Dendritic cell treated with granulocyte-macrophage colony-stimulating factor and Interleukin-4, amounts not matched to agents 40 ng/mL and 50 ng/mL, for 4 days (primary cell): ENCODE measurements around the gene TSR3.
A peak's percentile ranks its signal among the peaks of the same experiment; 100 is the strongest.

ENCODE experiments used
- H3K27ac Mint-ChIP-seq: one replicate; pipeline ENCODE4 v1.8.0; 2022; ENCODE audit warnings: mild to moderate bottlenecking, mixed read lengths
- H3K27me3 Mint-ChIP-seq: one replicate; pipeline ENCODE4 v1.8.0; 2022; ENCODE audit warnings: mild to moderate bottlenecking, mixed read lengths
- H3K36me3 Mint-ChIP-seq: one replicate; pipeline ENCODE4 v1.8.0; 2022; ENCODE audit warnings: low read depth, mixed read lengths
- H3K4me1 Mint-ChIP-seq: one replicate; pipeline ENCODE4 v1.8.0; 2022; ENCODE audit warnings: low read depth, mixed read lengths
- H3K4me3 Mint-ChIP-seq: one replicate; pipeline ENCODE4 v1.8.0; 2022; ENCODE audit warnings: mild to moderate bottlenecking, moderate library complexity, mixed read lengths
- H3K9me3 Mint-ChIP-seq: one replicate; pipeline ENCODE4 v1.8.0; 2022; ENCODE audit warnings: mixed read lengths
- intact Hi-C: fragments of 100-400 bp; cut with micrococcal nuclease; formaldehyde crosslinking; loops from one replicate; pipeline ENCODE4 v1.15.0; 2022

The TSR3 gene

GRCh38 chr16:1313721-1314369, 37.8 kb downstream of the TSR3 start:
- H3K9me3 Mint-ChIP-seq = no peaks in the 10 kb centered on the region
- no peak overlapping the region for H3K4me3 Mint-ChIP-seq
- H3K4me1 Mint-ChIP-seq = peaks cover 34% of the 10 kb centered on the region
- peaks cover 89% of the 10 kb centered on the region for H3K36me3 Mint-ChIP-seq
- intact Hi-C loops = loop anchor here (5.0 to 10.0 kb wide), 2 partner anchors 38 to 91 kb away; partner anchors contain the start of genes GNPTG and TSR3
- no peak overlapping the region for H3K27ac Mint-ChIP-seq
- H3K27me3 Mint-ChIP-seq = no peaks in the 10 kb centered on the region

DNA sequence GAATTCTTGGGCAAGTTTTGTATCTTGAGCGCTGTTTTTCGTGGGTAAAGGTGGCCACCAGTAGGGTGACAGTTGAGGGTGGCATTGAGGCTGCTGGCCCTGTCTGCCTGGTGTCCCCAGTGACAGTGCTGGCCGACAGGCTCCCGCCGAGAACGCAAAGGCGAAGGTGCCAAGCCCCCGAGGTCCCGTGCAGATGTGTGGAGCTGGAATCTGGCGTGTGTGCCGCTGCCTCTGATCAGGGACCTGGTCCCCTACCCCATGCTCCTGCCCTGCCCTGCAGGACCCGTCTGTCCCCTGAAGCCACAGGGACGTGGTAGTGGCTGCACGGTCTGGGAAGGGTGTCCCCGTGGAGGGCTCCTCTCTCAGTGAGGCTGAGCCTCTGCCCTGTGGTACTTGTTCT, 38.8 kb downstream of the TSR3 start:
- no peak overlapping the region for H3K27ac Mint-ChIP-seq
- peaks cover 40% of the 10 kb centered on the region for H3K4me1 Mint-ChIP-seq
- intact Hi-C loops = loop anchor here (5.0 to 10.0 kb wide), 2 partner anchors 39 to 92 kb away; partner anchors contain the start of genes GNPTG and TSR3

GRCh38 chr16:1312467-1312816, 39.2 kb downstream of the TSR3 start:
- Mint-ChIP-seq H3K27me3 (no peaks in the 10 kb centered on the region), H3K9me3 (no peaks in the 10 kb centered on the region), H3K4me3 (no peak overlapping the region), H3K4me1 (peaks cover 41% of the 10 kb centered on the region), H3K36me3 (peaks cover 75% of the 10 kb centered on the region), H3K27ac (no peak overlapping the region)
- intact Hi-C loops = loop anchor here (5.0 to 10.0 kb wide), 2 partner anchors 40 to 92 kb away; partner anchors contain the start of genes GNPTG and TSR3

More for the DNA sequence above, 38.8 kb downstream of the TSR3 start:
- Mint-ChIP-seq H3K36me3 (peaks cover 80% of the 10 kb centered on the region), H3K4me3 (no peak overlapping the region), H3K27me3 (no peaks in the 10 kb centered on the region), H3K9me3 (no peaks in the 10 kb centered on the region)

GRCh38 chr16:1311738-1312466, 39.8 kb downstream of the TSR3 start:
- peaks cover 70% of the 10 kb centered on the region for H3K36me3 Mint-ChIP-seq
- H3K4me3 Mint-ChIP-seq = peak overlapping the region; percentile 96
- peaks cover 41% of the 10 kb centered on the region for H3K4me1 Mint-ChIP-seq
- peak overlapping the region; percentile 86 for H3K27ac Mint-ChIP-seq
- H3K9me3 Mint-ChIP-seq = no peaks in the 10 kb centered on the region
- intact Hi-C loops = loop anchor here (5.0 to 10.0 kb wide), 2 partner anchors 40 to 93 kb away; partner anchors contain the start of genes GNPTG and TSR3
- no peaks in the 10 kb centered on the region for H3K27me3 Mint-ChIP-seq

GRCh38 chr16:1311212-1311737, 40.4 kb downstream of the TSR3 start:
- intact Hi-C loops = loop anchor here (5.0 to 10.0 kb wide), 2 partner anchors 41 to 94 kb away; partner anchors contain the start of genes GNPTG and TSR3
- Mint-ChIP-seq H3K4me3 (peak overlapping the region; percentile 96), H3K9me3 (no peaks in the 10 kb centered on the region), H3K4me1 (peaks cover 46% of the 10 kb centered on the region), H3K27me3 (peaks cover 2% of the 10 kb centered on the region), H3K27ac (peak overlapping the region; percentile 86), H3K36me3 (peaks cover 63% of the 10 kb centered on the region)

- Mint-ChIP-seq H3K27ac (peak overlapping the region; percentile 86), H3K27me3 (peaks cover 3% of the 10 kb centered on the region), H3K36me3 (peaks cover 59% of the 10 kb centered on the region), H3K4me1 (peaks cover 50% of the 10 kb centered on the region), H3K4me3 (peak overlapping the region; percentile 96), H3K9me3 (no peaks in the 10 kb centered on the region)
- intact Hi-C loops = loop anchor here (5.0 to 10.0 kb wide), 2 partner anchors 41 to 94 kb away; partner anchors contain the start of genes GNPTG and TSR3
Observed at GRCh38 chr16:1310832-1311200, 40.9 kb downstream of the TSR3 start.

GRCh38 chr16:1309888-1310831, 41.5 kb downstream of the TSR3 start:
- intact Hi-C loops = loop anchor here (5.0 to 10.0 kb wide), 2 partner anchors 42 to 95 kb away; partner anchors contain the start of genes GNPTG and TSR3
- Mint-ChIP-seq H3K4me3 (peak overlapping the region; percentile 96), H3K27ac (peak overlapping the region; percentile 86), H3K4me1 (peaks cover 50% of the 10 kb centered on the region), H3K36me3 (peaks cover 52% of the 10 kb centered on the region), H3K9me3 (no peaks in the 10 kb centered on the region), H3K27me3 (peaks cover 3% of the 10 kb centered on the region)

GRCh38 chr16:1308977-1309885, 42.4 kb downstream of the TSR3 start, which contains the start of gene UBE2I:
UBE2I (plus strand) TSS chr16:1309636; CDS start chr16:1314031, 4,395 bp downstream.
- H3K27me3 Mint-ChIP-seq = peaks cover 3% of the 10 kb centered on the region
- peak within 1 kb of the TSS; percentile 99 for H3K27ac Mint-ChIP-seq
- peaks cover 59% of the 10 kb centered on the region for H3K4me1 Mint-ChIP-seq
- H3K36me3 Mint-ChIP-seq = peaks cover 43% of the 10 kb centered on the region
- peak within 1 kb of the TSS; percentile 96 for H3K4me3 Mint-ChIP-seq
- intact Hi-C loops = no loop called here
- no peaks in the 10 kb centered on the region for H3K9me3 Mint-ChIP-seq

DNA sequence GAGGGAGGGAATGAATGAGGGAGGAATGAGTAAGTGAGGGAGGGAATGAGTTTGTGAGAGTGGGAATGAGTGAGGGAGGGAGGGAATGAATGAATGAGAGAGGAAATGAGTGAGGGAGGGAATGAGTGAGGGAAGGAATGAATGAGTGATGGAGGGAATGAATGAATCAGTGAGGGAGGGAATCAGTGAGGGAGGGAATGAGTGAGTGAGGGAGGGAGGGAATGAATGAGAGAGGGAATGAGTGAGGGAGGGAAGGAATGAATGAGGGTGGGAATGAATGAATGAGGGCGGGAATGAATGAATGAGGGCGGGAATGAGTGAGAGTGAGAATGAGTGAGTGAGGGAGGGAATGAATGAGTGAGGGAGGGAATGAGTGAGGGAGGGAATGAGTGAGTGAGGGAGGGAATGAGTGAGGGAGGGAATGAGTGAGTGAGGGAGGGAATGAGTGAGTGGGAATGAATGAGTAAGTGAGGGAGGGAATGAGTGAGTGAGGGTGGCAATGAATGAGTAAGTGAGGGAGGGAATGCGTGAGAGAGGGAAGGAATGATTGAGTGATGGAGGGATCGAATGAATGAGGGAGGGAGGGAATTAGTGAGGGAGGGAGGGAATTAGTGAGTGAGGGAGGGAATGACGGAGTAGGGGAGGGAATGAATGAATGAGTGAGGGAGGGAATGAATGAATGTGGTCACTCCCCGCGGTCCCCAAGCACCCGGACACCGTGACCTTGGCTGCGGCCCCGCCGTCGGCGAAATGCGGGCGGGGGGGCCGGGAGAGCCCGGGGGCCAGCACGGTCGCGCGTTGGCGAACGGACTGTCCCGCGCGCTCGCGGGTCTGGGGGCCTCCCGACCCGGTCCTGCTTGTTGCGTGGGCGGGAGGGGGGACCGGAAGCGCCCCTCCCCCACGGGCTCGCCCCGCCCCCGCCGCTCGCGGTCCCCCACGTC, 43.4 kb downstream of the TSR3 start:
- H3K4me1 Mint-ChIP-seq = peaks cover 68% of the 10 kb centered on the region
- peak overlapping the region; percentile 84 for H3K4me3 Mint-ChIP-seq
- peaks cover 3% of the 10 kb centered on the region for H3K27me3 Mint-ChIP-seq
- no peaks in the 10 kb centered on the region for H3K9me3 Mint-ChIP-seq
- intact Hi-C loops = no loop called here
- peaks cover 34% of the 10 kb centered on the region for H3K36me3 Mint-ChIP-seq
- peak overlapping the region; percentile 99 for H3K27ac Mint-ChIP-seq

GRCh38 chr16:1306334-1306733, 45.3 kb downstream of the TSR3 start:
- no peaks in the 10 kb centered on the region for H3K9me3 Mint-ChIP-seq
- H3K4me3 Mint-ChIP-seq = no peak overlapping the region
- intact Hi-C loops = no loop called here
- H3K27me3 Mint-ChIP-seq = peaks cover 11% of the 10 kb centered on the region
- peaks cover 14% of the 10 kb centered on the region for H3K36me3 Mint-ChIP-seq
- H3K4me1 Mint-ChIP-seq = peaks cover 56% of the 10 kb centered on the region
- peak overlapping the region; percentile 55 for H3K27ac Mint-ChIP-seq

- no peaks in the 10 kb centered on the region for H3K9me3 Mint-ChIP-seq
- no peak overlapping the region for H3K4me3 Mint-ChIP-seq
- intact Hi-C loops = no loop called here
Observed at GRCh38 chr16:1305823-1306222, 45.9 kb downstream of the TSR3 start.

More at GRCh38 chr16:1305823-1306222, 45.9 kb downstream of the TSR3 start:
- peaks cover 10% of the 10 kb centered on the region for H3K36me3 Mint-ChIP-seq
- H3K27me3 Mint-ChIP-seq = peaks cover 14% of the 10 kb centered on the region
- H3K27ac Mint-ChIP-seq = peak overlapping the region; percentile 55
- H3K4me1 Mint-ChIP-seq = peaks cover 53% of the 10 kb centered on the region
